Measurements from ENCODE around the gene OSCP1. TPM values are rescaled to one million over a fixed set of nuclear protein-coding genes. Genes with fewer than 3 reads are reported as not detected.

OSCP1 gene
- total and polyA plus RNA-seq, 2 donors (not counting 1 experiment from before 2014, with no cell fraction given) = 0.16 to 0.94 TPM

DNA sequence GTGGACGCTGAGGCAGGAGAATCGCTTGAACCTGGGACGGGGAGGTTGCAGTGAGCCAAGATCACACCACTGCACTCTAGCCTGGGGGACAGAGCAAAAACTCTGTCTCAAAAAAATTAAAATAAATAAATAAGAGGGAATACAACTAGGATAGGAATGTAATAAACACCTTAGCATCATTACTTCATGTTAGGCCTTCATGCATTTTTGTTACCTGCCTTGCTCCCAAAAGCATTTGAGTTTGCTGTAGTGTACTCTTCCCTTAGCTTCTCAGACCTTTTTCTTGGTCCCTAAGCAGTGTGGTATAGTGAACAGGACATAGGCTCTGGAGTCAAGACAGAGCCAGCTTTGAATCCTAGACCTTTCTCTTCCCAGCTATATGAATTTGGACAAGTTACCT is 2.8 kb upstream of the OSCP1 start:
- Mint-ChIP-seq H3K27ac (no peak overlapping the region), H3K9me3 (ENCODE audit: insufficient read depth) (no peaks in the 10 kb centered on the region), H3K4me3 (no peak overlapping the region), H3K4me1 (peaks cover 23% of the 10 kb centered on the region), H3K27me3 (no peaks in the 10 kb centered on the region)
- Histone ChIP-seq H3K9me3 (ENCODE audit: control extremely low read depth in 1 of 3, control insufficient read depth in 2 of 3, insufficient read depth in 1 of 3, low read length in 2 of 3) (no peaks in the 10 kb centered on the region), H3K9ac (ENCODE audit: low read length) (no peak overlapping the region), H3K4me3 (ENCODE audit: control extremely low read depth in 1 of 5, extremely low read depth in 1 of 5, insufficient read depth in 1 of 5, low read depth in 2 of 5, low read length in 4 of 5) (no peak overlapping the region), H3K79me2 (ENCODE audit: control insufficient read depth, insufficient read depth, low read length) (no peaks in the 10 kb centered on the region), H3K4me1 (ENCODE audit: control insufficient read depth in 2 of 2, insufficient read depth in 2 of 2, low read length in 2 of 2) (peaks cover 3 to 20% of the 10 kb centered on the region in 2 donors), H3K27me3 (replicated peaks in 1 of 4; ENCODE audit: control extremely low read depth in 1 of 4, control insufficient read depth in 3 of 4, insufficient read depth in 4 of 4, low read length in 3 of 4) (no peaks in the 10 kb centered on the region), H3K27ac (ENCODE audit: low read length in 2 of 2) (no peak overlapping the region), H2AFZ (ENCODE audit: insufficient read depth, low read depth, low read length, poor library complexity, severe bottlenecking) (no peak overlapping the region), H4K20me1 (ENCODE audit: control insufficient read depth, insufficient read depth, low read length, poor library complexity, severe bottlenecking) (no peaks in the 10 kb centered on the region), H3K36me3 (replicated peaks in 1 of 2; ENCODE audit: control extremely low read depth in 1 of 2, control insufficient read depth in 1 of 2, extremely low read depth in 1 of 2, insufficient read depth in 2 of 2, low read length in 1 of 2) (peaks cover 3 to 21% of the 10 kb centered on the region in 2 experiments), H3K4me2 (replicated peaks; ENCODE audit: low read depth, low read length, poor library complexity, severe bottlenecking) (no peak overlapping the region)
- POLR2A ChIA-PET = no interaction called here
- no peak for DNase-seq
- CTCF ChIA-PET = no interaction called here
- intact Hi-C loops (cut with micrococcal nuclease) = no loop called here
- TF ChIP-seq EZH2 (IDR thresholded peaks at IDR 0.05; ENCODE audit: borderline replicate concordance, insufficient read depth, low read depth, low read length, poor library complexity, severe bottlenecking) = no peak
- TF ChIP-seq CTCF (IDR thresholded peaks at IDR 0.05) = no peak
- no CpG with 5 or more reads among the region's 3 CpGs for WGBS (ENCODE audit: insufficient coverage)
- ATAC-seq (ENCODE audit: low read depth) = no peak

DNA sequence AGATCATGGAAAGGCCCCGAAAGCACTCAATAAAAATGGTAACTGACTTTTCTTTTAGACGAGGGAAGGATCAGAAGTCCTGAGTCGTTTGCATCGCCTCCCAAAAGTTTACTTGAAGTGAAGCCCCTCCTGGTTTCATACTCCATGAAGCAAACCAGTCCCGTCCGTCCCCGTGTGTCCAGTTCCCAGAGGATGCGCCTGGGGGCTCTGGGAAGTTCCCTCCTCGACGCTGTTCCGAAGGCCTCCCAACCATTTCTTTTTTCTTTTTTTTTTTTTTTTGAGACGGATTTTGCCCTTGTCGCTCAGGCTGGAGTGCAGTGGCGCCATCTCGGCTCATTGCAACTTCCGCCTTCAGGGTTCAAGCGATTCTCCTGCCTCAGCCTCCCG is 661 bp upstream of the OSCP1 start:
- ChIA-PET POLR2A (interaction anchor here (0.6 to 2.7 kb wide), 3 partner anchors 13 to 144 kb away, joined by 3 to 20 read pairs (median 3); partner anchors contain the start of genes MRPS15 and SH3D21), CTCF (interaction anchor here (0.6 to 1.5 kb wide), 4 partner anchors 9 to 636 kb away, joined by 3 to 5 read pairs (median 4); partner anchors contain the start of gene MRPS15)
- H3K9ac ChIP-seq (ENCODE audit: low read length) = peak overlapping the region; percentile 80
- no peaks in the 10 kb centered on the region for H3K27me3 Mint-ChIP-seq
- H3K27ac ChIP-seq (ENCODE audit: low read length in 2 of 2) = peak overlapping the region; percentile 92 to 96
- H3K9me3 ChIP-seq (ENCODE audit: control extremely low read depth in 1 of 3, control insufficient read depth in 2 of 3, insufficient read depth in 1 of 3, low read length in 2 of 3) = no peaks in the 10 kb centered on the region
- H2AFZ ChIP-seq (ENCODE audit: insufficient read depth, low read depth, low read length, poor library complexity, severe bottlenecking) = peak overlapping the region; percentile 83
- 24% methylated on average over 10 of the region's 18 CpGs for WGBS (ENCODE audit: insufficient coverage)
- peaks cover 3 to 15% of the 10 kb centered on the region in 2 donors for H3K4me1 ChIP-seq (ENCODE audit: control insufficient read depth in 2 of 2, insufficient read depth in 2 of 2, low read length in 2 of 2)
- peaks cover 18% of the 10 kb centered on the region for H3K4me1 Mint-ChIP-seq
- ATAC-seq (ENCODE audit: low read depth) (no peak), DNase-seq (no peak)
- H3K4me2 ChIP-seq (replicated peaks; ENCODE audit: low read depth, low read length, poor library complexity, severe bottlenecking) = peak overlapping the region; percentile 80
- peaks cover 3 to 12% of the 10 kb centered on the region in 2 experiments for H3K36me3 ChIP-seq (replicated peaks in 1 of 2; ENCODE audit: control extremely low read depth in 1 of 2, control insufficient read depth in 1 of 2, extremely low read depth in 1 of 2, insufficient read depth in 2 of 2, low read length in 1 of 2)
- peak overlapping the region; percentile 96 for H3K27ac Mint-ChIP-seq
- peak overlapping the region; percentile 67 to 86 (median 76) for H3K4me3 ChIP-seq (ENCODE audit: control extremely low read depth in 1 of 5, extremely low read depth in 1 of 5, insufficient read depth in 1 of 5, low read depth in 2 of 5, low read length in 4 of 5)
- H3K4me3 Mint-ChIP-seq = peak overlapping the region; percentile 97
- H3K79me2 ChIP-seq (ENCODE audit: control insufficient read depth, insufficient read depth, low read length) = no peaks in the 10 kb centered on the region
- intact Hi-C loops (cut with micrococcal nuclease) = loop anchor here (1.0 to 2.0 kb wide), 4 partner anchors 13 to 1104 kb away; partner anchors contain the start of genes ADPRS, MRPS15 and SNIP1
- TF ChIP-seq CTCF (IDR thresholded peaks at IDR 0.05) (no peak), EZH2 (IDR thresholded peaks at IDR 0.05; ENCODE audit: borderline replicate concordance, insufficient read depth, low read depth, low read length, poor library complexity, severe bottlenecking) (no peak)
- no peaks in the 10 kb centered on the region for H4K20me1 ChIP-seq (ENCODE audit: control insufficient read depth, insufficient read depth, low read length, poor library complexity, severe bottlenecking)
- no peaks in the 10 kb centered on the region for H3K9me3 Mint-ChIP-seq (ENCODE audit: insufficient read depth)
- no peaks in the 10 kb centered on the region for H3K27me3 ChIP-seq (replicated peaks in 1 of 4; ENCODE audit: control extremely low read depth in 1 of 4, control insufficient read depth in 3 of 4, insufficient read depth in 4 of 4, low read length in 3 of 4)
